ENCODE data around the gene RAB6C. TPM values are rescaled to one million over a fixed set of nuclear protein-coding genes. Genes with fewer than 3 reads are reported as not detected.
"Not testable (repeated sequence)": the region's sequence is repeated elsewhere in the genome, so short reads cannot be mapped to it uniquely, and the experiment has no call there.

The RAB6C gene
- total RNA-seq (2021; ENCODE audit: unreplicated experiment) (0.13 TPM), Bru-seq, nascent RNA (percentile 23 among the genes with signal in this experiment), BruChase-seq, experiment 1, labeled RNA remaining after a 2-hour chase (percentile 27 among the genes with signal in this experiment), BruChase-seq, experiment 2, labeled RNA remaining after a 6-hour chase (percentile 25 among the genes with signal in this experiment)
- polyA plus RNA-seq (2012; ENCODE audit: insufficient read length) = not detected
- long read RNA-seq = 0 reads

DNA sequence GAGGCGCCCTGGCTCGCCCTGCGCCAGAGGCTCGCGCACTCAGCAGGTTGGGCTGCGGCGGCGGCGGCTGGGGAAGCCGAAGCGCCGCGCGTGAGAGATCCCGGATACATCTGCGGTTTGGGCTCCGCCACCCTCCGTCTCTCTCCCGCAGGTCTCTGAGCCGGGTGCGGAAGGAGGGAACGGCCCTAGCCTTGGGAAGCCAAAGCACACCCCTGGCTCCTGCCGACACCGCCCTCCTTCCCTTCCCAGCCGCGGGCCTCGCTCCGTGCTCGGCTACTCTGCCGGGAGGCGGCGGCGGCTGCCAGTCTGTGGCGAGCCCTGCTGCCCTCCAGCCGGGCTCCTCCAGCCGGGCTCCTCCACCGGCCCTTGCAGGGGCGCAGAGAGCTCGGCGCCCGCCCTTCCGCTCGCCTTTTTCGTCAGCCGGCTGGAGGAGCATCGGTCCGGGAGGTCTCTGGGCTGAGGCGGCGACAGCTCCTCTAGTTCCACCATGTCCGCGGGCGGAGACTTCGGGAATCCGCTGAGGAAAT is at the start of gene RAB6C:
Gene RAB6C (plus strand): TSS at position 38 of the 527 bp plus-strand sequence. CDS start 450 bp downstream, at position 488.
- H3K36me3 ChIP-seq (ENCODE audit: control insufficient read depth, insufficient read depth, low read length); in situ Hi-C loops (cut with HindIII; ENCODE audit: low pct_unique_long_range_greater_than_20kb, low sequenced_read_pairs); DNase-seq (ENCODE audit: low read depth, low spot score); H3K4me1 ChIP-seq (ENCODE audit: control insufficient read depth, insufficient read depth, low read length); POLR2A ChIA-PET; CTCF ChIA-PET; BruUV-seq (replicated peaks); H3K27ac ChIP-seq (ENCODE audit: low read length); intact Hi-C loops (cut with micrococcal nuclease; ENCODE audit: unreplicated experiment); H3K9me3 ChIP-seq (ENCODE audit: control insufficient read depth, insufficient read depth, low read depth, low read length): not testable (repeated sequence)
- Histone ChIP-seq H3K27me3 (ENCODE audit: control insufficient read depth, insufficient read depth, low read length) (peaks cover 11% of the 10 kb centered on the region), H3K4me3 (ENCODE audit: low read depth in 2 of 2, low read length in 2 of 2) (peak within 1 kb of the TSS; percentile 36 to 47)
- ATAC-seq = peak; percentile 93

DNA sequence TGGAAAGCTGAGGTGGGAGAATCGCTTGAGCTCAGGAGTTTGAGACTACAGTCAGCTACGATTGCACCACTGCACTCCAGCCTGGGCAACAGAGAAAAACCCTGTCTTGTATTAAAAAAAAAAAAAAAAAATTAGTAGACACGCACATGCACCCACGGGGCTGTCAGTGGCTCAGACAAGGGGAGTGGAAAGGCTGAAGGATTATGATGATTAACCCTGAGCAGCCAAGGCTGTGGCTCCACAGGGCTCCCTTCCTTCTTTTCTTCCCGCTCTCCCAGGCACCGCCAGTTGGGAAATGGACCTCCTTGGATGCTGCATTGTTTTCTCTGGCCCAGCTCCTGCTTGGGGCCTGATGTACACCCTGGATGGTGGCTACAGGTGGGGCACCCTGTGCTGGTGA is 49.0 kb upstream of the RAB6C start:
- intact Hi-C loops (cut with micrococcal nuclease; ENCODE audit: unreplicated experiment) (no loop called here), in situ Hi-C loops (cut with HindIII; ENCODE audit: low pct_unique_long_range_greater_than_20kb, low sequenced_read_pairs) (no loop called here)
- peaks cover 5% of the 10 kb centered on the region for H3K4me1 ChIP-seq (ENCODE audit: control insufficient read depth, insufficient read depth, low read length)
- no peak overlapping the region for H3K4me3 ChIP-seq (ENCODE audit: low read depth in 2 of 2, low read length in 2 of 2)
- ATAC-seq (no peak), DNase-seq (ENCODE audit: low read depth, low spot score) (no peak)
- CTCF ChIA-PET = interaction anchor here (0.6 to 0.8 kb wide), 2 partner anchors 71 to 1642 kb away, joined by 3 read pairs; no protein-coding TSS in a partner anchor
- BruUV-seq (replicated peaks) = no TSS peak
- no peaks in the 10 kb centered on the region for H3K9me3 ChIP-seq (ENCODE audit: control insufficient read depth, insufficient read depth, low read depth, low read length)
- no peaks in the 10 kb centered on the region for H3K27me3 ChIP-seq (ENCODE audit: control insufficient read depth, insufficient read depth, low read length)
- no peaks in the 10 kb centered on the region for H3K36me3 ChIP-seq (ENCODE audit: control insufficient read depth, insufficient read depth, low read length)
- no peak overlapping the region for H3K27ac ChIP-seq (ENCODE audit: low read length)
- TF ChIP-seq, protein P1, sequence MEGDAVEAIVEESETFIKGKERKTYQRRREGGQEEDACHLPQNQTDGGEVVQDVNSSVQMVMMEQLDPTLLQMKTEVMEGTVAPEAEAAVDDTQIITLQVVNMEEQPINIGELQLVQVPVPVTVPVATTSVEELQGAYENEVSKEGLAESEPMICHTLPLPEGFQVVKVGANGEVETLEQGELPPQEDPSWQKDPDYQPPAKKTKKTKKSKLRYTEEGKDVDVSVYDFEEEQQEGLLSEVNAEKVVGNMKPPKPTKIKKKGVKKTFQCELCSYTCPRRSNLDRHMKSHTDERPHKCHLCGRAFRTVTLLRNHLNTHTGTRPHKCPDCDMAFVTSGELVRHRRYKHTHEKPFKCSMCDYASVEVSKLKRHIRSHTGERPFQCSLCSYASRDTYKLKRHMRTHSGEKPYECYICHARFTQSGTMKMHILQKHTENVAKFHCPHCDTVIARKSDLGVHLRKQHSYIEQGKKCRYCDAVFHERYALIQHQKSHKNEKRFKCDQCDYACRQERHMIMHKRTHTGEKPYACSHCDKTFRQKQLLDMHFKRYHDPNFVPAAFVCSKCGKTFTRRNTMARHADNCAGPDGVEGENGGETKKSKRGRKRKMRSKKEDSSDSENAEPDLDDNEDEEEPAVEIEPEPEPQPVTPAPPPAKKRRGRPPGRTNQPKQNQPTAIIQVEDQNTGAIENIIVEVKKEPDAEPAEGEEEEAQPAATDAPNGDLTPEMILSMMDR (IDR thresholded peaks at IDR 0.05) = no peak
- TF ChIP-seq TCF7L2 (IDR thresholded peaks at IDR 0.05; ENCODE audit: low read depth, low read length) (no peak), SIN3A (IDR thresholded peaks at IDR 0.05; ENCODE audit: borderline replicate concordance, insufficient read depth, low read depth, low read length) (no peak), POLR2AphosphoS5 (IDR thresholded peaks at IDR 0.05; ENCODE audit: low read depth, low read length) (no peak)
- TF ChIP-seq, protein P2, sequence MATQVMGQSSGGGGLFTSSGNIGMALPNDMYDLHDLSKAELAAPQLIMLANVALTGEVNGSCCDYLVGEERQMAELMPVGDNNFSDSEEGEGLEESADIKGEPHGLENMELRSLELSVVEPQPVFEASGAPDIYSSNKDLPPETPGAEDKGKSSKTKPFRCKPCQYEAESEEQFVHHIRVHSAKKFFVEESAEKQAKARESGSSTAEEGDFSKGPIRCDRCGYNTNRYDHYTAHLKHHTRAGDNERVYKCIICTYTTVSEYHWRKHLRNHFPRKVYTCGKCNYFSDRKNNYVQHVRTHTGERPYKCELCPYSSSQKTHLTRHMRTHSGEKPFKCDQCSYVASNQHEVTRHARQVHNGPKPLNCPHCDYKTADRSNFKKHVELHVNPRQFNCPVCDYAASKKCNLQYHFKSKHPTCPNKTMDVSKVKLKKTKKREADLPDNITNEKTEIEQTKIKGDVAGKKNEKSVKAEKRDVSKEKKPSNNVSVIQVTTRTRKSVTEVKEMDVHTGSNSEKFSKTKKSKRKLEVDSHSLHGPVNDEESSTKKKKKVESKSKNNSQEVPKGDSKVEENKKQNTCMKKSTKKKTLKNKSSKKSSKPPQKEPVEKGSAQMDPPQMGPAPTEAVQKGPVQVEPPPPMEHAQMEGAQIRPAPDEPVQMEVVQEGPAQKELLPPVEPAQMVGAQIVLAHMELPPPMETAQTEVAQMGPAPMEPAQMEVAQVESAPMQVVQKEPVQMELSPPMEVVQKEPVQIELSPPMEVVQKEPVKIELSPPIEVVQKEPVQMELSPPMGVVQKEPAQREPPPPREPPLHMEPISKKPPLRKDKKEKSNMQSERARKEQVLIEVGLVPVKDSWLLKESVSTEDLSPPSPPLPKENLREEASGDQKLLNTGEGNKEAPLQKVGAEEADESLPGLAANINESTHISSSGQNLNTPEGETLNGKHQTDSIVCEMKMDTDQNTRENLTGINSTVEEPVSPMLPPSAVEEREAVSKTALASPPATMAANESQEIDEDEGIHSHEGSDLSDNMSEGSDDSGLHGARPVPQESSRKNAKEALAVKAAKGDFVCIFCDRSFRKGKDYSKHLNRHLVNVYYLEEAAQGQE (IDR thresholded peaks at IDR 0.05; ENCODE audit: insufficient read depth in 1 of 2, low read depth in 2 of 2, low read length in 1 of 2) = no peak
- POLR2A ChIA-PET = no interaction called here

DNA sequence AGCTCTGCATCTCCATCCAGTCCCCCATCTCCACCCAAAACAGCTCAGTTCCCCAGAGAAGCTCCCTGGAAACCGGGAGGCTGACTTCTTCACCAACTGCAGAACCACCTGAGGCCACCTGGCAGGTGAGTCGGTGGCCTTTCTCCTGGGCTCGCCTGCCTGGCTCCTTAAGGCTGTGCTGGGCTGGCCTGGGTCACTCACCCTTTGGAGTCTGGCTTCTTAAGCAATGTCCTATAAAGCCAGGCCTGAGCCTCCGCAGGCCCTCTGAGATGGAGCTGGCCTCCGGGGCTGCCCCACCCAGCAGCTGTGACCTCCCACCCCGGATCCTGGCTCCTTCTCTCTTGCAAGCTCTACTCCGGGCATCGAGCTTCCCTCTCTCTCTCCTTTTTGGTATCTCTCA is 46.1 kb upstream of the RAB6C start:
- ATAC-seq; in situ Hi-C loops (cut with HindIII; ENCODE audit: low pct_unique_long_range_greater_than_20kb, low sequenced_read_pairs); POLR2A ChIA-PET; intact Hi-C loops (cut with micrococcal nuclease; ENCODE audit: unreplicated experiment); H3K27me3 ChIP-seq (ENCODE audit: control insufficient read depth, insufficient read depth, low read length); DNase-seq (ENCODE audit: low read depth, low spot score); H3K27ac ChIP-seq (ENCODE audit: low read length); H3K36me3 ChIP-seq (ENCODE audit: control insufficient read depth, insufficient read depth, low read length); H3K4me3 ChIP-seq (ENCODE audit: low read depth in 2 of 2, low read length in 2 of 2); H3K4me1 ChIP-seq (ENCODE audit: control insufficient read depth, insufficient read depth, low read length); BruUV-seq (replicated peaks); H3K9me3 ChIP-seq (ENCODE audit: control insufficient read depth, insufficient read depth, low read depth, low read length); CTCF ChIA-PET: not testable (repeated sequence)

Data from Panc1 (cell line).